ENCODE measurements around the gene UBE2G2.
A peak's percentile ranks its signal among the peaks of the same experiment; 100 is the strongest.

UBE2G2 gene

GRCh38 chr21:44847261-44848056, 45.8 kb upstream of the UBE2G2 start:
- no peak for TF ChIP-seq MAX (IDR thresholded peaks at IDR 0.05; ENCODE audit: low read depth, low read length)
- TF ChIP-seq POLR2A (IDR thresholded peaks at IDR 0.05; ENCODE audit: extremely low read depth, insufficient read length): no peak
- no peak for TF ChIP-seq MYC (IDR thresholded peaks at IDR 0.05; ENCODE audit: low read depth, low read length)
- TF ChIP-seq CTCF (IDR thresholded peaks at IDR 0.05; ENCODE audit: low read depth, low read length): no peak
- no peak for DNase-seq (ENCODE audit: low read depth)
- no peak overlapping the region for H3K4me3 ChIP-seq (ENCODE audit: low read depth, low read length)

- H3K4me3 ChIP-seq (ENCODE audit: low read depth, low read length): peak overlapping the region; percentile 56
- DNase-seq (ENCODE audit: low read depth): peak; percentile 90
- TF ChIP-seq POLR2A (IDR thresholded peaks at IDR 0.05; ENCODE audit: extremely low read depth, insufficient read length) (no peak), MAX (IDR thresholded peaks at IDR 0.05; ENCODE audit: low read depth, low read length) (peak; percentile 98), MYC (IDR thresholded peaks at IDR 0.05; ENCODE audit: low read depth, low read length) (peak; percentile 88)
Measured at GRCh38 chr21:44846485-44847260, 45.1 kb upstream of the UBE2G2 start.

GRCh38 chr21:44846224-44846484, 44.5 kb upstream of the UBE2G2 start:
- TF ChIP-seq POLR2A (IDR thresholded peaks at IDR 0.05; ENCODE audit: extremely low read depth, insufficient read length): no peak
- no peak for TF ChIP-seq CTCF (IDR thresholded peaks at IDR 0.05; ENCODE audit: low read depth, low read length)
- no peak for TF ChIP-seq MYC (IDR thresholded peaks at IDR 0.05; ENCODE audit: low read depth, low read length)
- TF ChIP-seq MAX (IDR thresholded peaks at IDR 0.05; ENCODE audit: low read depth, low read length): no peak
- DNase-seq (ENCODE audit: low read depth): no peak
- peak overlapping the region; percentile 56 for H3K4me3 ChIP-seq (ENCODE audit: low read depth, low read length)

- peak overlapping the region; percentile 56 for H3K4me3 ChIP-seq (ENCODE audit: low read depth, low read length)
- TF ChIP-seq POLR2A (IDR thresholded peaks at IDR 0.05; ENCODE audit: extremely low read depth, insufficient read length): peak; percentile 53
- TF ChIP-seq CTCF (IDR thresholded peaks at IDR 0.05; ENCODE audit: low read depth, low read length): peak; percentile 27
- TF ChIP-seq MYC (IDR thresholded peaks at IDR 0.05; ENCODE audit: low read depth, low read length): no peak; the same call in 1 of the 2 replicates
- DNase-seq (ENCODE audit: low read depth): peak; percentile 92
Measured at GRCh38 chr21:44845418-44846223, 44.0 kb upstream of the UBE2G2 start.

- H3K4me3 ChIP-seq (ENCODE audit: low read depth, low read length): no peak overlapping the region
- DNase-seq (ENCODE audit: low read depth): no peak
- TF ChIP-seq MAX (IDR thresholded peaks at IDR 0.05; ENCODE audit: low read depth, low read length): no peak
- TF ChIP-seq MYC (IDR thresholded peaks at IDR 0.05; ENCODE audit: low read depth, low read length): no peak
- no peak for TF ChIP-seq CTCF (IDR thresholded peaks at IDR 0.05; ENCODE audit: low read depth, low read length)
Measured at GRCh38 chr21:44844256-44844655, 42.6 kb upstream of the UBE2G2 start.

Measured in NB4 (cell line).